BJ (cell line): ENCODE measurements around the gene ZNF462. TPM values are rescaled to one million over a fixed set of nuclear protein-coding genes. Genes with fewer than 3 reads are reported as not detected.

Experiments used
- CTCF ChIA-PET: fragments of 350-600 bp; formaldehyde crosslinking; extraction: SDS; loops from one replicate; lab custom pipeline; 2021; ENCODE audit warnings: antibody characterized with exemption, inconsistent platforms; lab: Yijun Ruan, JAX
- POLR2A ChIA-PET: fragments of 300-600 bp; sonication (Branson Sonifier 250); formaldehyde crosslinking; extraction: SDS; loops from one replicate; lab custom pipeline; 2021; ENCODE audit warnings: antibody characterized with exemption; lab: Charles Lee
- DNase-seq: peaks from one replicate; pipeline ENCODE4 v3.0.0-alpha.2; 2011; ENCODE audit warnings: low read depth
- H3K27me3 ChIP-seq: 2 replicates; pipeline ENCODE4 v1.6.0; 2011; ENCODE audit warnings: low read length; ENCODE audit not compliant: control insufficient read depth, insufficient read depth
- H3K36me3 ChIP-seq: 2 replicates; pipeline ENCODE4 v1.5.1; 2011; ENCODE audit warnings: low read length; ENCODE audit not compliant: control insufficient read depth, insufficient read depth
- H3K4me3 ChIP-seq: 2 replicates; pipeline ENCODE4 v1.5.1; 2011; ENCODE audit warnings: low read depth, mild to moderate bottlenecking, control low read depth, low read length
- CTCF ChIP-seq: IDR thresholded peaks from 2 replicates; pipeline ENCODE4 v1.5.1; 2011; ENCODE audit warnings: low read depth, mild to moderate bottlenecking, control low read depth, inconsistent platforms, low read length, moderate library complexity; ENCODE audit not compliant: insufficient read depth
- polyA plus RNA-seq: library from polyadenylated mRNA; depleted of rRNA; stranded (reverse); fragments of >200 nt; gene quantifications from 2 replicates; pipeline ENCODE4 v1.2.3, GENCODE V29; 2011

Gene ZNF462
- polyA plus RNA-seq, 1 experiment, result 3.5 TPM

GRCh38 chr9:106880081-106880480, 17.1 kb downstream of the ZNF462 start:
- DNase-seq, result no peak
- no peaks in the 10 kb centered on the region for H3K27me3 ChIP-seq
- TF ChIP-seq CTCF, result no peak
- ChIA-PET POLR2A (no interaction called here), CTCF (interaction anchor here (0.5 to 1.3 kb wide), 3 partner anchors 9 to 292 kb away, joined by 3 read pairs; no protein-coding TSS in a partner anchor)
- H3K4me3 ChIP-seq, result no peak overlapping the region
- no peaks in the 10 kb centered on the region for H3K36me3 ChIP-seq

GRCh38 chr9:106880863-106881262, 17.9 kb downstream of the ZNF462 start:
- POLR2A ChIA-PET, result no interaction called here
- CTCF ChIA-PET, result interaction anchor here (1.3 kb wide), 1 partner anchor 10 kb away, joined by 3 read pairs; no protein-coding TSS in a partner anchor
- DNase-seq, result no peak

GRCh38 chr9:106883030-106883429, 20.1 kb downstream of the ZNF462 start:
- DNase-seq, result no peak
- ChIA-PET POLR2A (no interaction called here), CTCF (no interaction called here)
- no peaks in the 10 kb centered on the region for H3K36me3 ChIP-seq
- no peak overlapping the region for H3K4me3 ChIP-seq
- no peak for TF ChIP-seq CTCF
- H3K27me3 ChIP-seq, result no peaks in the 10 kb centered on the region

More at GRCh38 chr9:106880863-106881262, 17.9 kb downstream of the ZNF462 start:
- H3K36me3 ChIP-seq, result no peaks in the 10 kb centered on the region
- TF ChIP-seq CTCF, result no peak
- H3K27me3 ChIP-seq, result no peaks in the 10 kb centered on the region
- H3K4me3 ChIP-seq, result no peak overlapping the region

GRCh38 chr9:106883626-106884190, 20.7 kb downstream of the ZNF462 start:
- POLR2A ChIA-PET, result no interaction called here
- H3K4me3 ChIP-seq, result no peak overlapping the region
- TF ChIP-seq CTCF, result no peak
- H3K27me3 ChIP-seq, result no peaks in the 10 kb centered on the region
- no peaks in the 10 kb centered on the region for H3K36me3 ChIP-seq
- CTCF ChIA-PET, result no interaction called here
- no peak for DNase-seq

- no peak for TF ChIP-seq CTCF
- peak; percentile 52 for DNase-seq
- CTCF ChIA-PET, result no interaction called here
- POLR2A ChIA-PET, result no interaction called here
- Histone ChIP-seq H3K36me3 (no peaks in the 10 kb centered on the region), H3K27me3 (no peaks in the 10 kb centered on the region), H3K4me3 (no peak overlapping the region)
These were observed 22.5 kb downstream of the ZNF462 start for GRCh38 chr9:106885451-106885850.
